ENCODE measurements around the gene GFER. TPM values are rescaled to one million over a fixed set of nuclear protein-coding genes. Genes with fewer than 3 reads are reported as not detected.

GFER gene
- total and polyA plus RNA-seq, 11 donors: 18.0 to 51.1 (median 23.8) TPM

GRCh38 chr16:1942047-1942809 lies 41.8 kb upstream of the GFER start:
- H3K9me3 ChIP-seq: no peaks in the 10 kb centered on the region
- H3K36me3 ChIP-seq: peaks cover 0 to 43% (median 35%) of the 10 kb centered on the region in 9 donors
- intact Hi-C loops (cut with DNase I): loop anchor here in 1 of 10 donors (5.0 kb wide), 1 partner anchor 160 kb away; the partner anchor contains the start of genes NUBP2 and SPSB3
- 14 to 27% (median 19%) methylated on average over 5 to 17 of the region's 17 CpGs for WGBS, 4 donors
- H3K27me3 ChIP-seq: no peaks in the 10 kb centered on the region
- TF ChIP-seq POLR2A (IDR thresholded peaks at IDR 0.05) (no peak), CTCF (IDR thresholded peaks at IDR 0.05) (no peak)
- ATAC-seq (peak; percentile 1 to 13 (median 10)), DNase-seq (peak in 1 of 5 donors; percentile 52)
- peak overlapping the region in 11 of 12 donors; percentile 77 to 89 (median 81) for H3K27ac ChIP-seq
- peak overlapping the region; percentile 50 to 88 (median 78) for H3K4me3 ChIP-seq
- peaks cover 0 to 35% (median 16%) of the 10 kb centered on the region in 12 donors for H3K4me1 ChIP-seq

- ATAC-seq: peak; percentile 91 to 96 (median 93)
- peaks cover 0 to 30% (median 16%) of the 10 kb centered on the region in 12 donors for H3K4me1 ChIP-seq
- 2 to 5% (median 2%) methylated on average over 31 to 77 of the region's 77 CpGs for WGBS, 4 donors
Observed at GRCh38 chr16:1942810-1943726, 40.9 kb upstream of the GFER start, which contains the start of gene MSRB1. MSRB1 (minus strand) TSS chr16:1943199; CDS start chr16:1943156, 43 bp downstream.

GRCh38 chr16:1944612-1945199 lies 39.3 kb upstream of the GFER start:
- intact Hi-C loops (cut with DNase I): loop anchor here in 1 of 10 donors (5.0 kb wide), 1 partner anchor 162 kb away; the partner anchor contains the start of genes NUBP2 and SPSB3

More at GRCh38 chr16:1942810-1943726, 40.9 kb upstream of the GFER start, which contains the start of gene MSRB1:
- TF ChIP-seq POLR2A (IDR thresholded peaks at IDR 0.05) (peak; percentile 90 to 98), CTCF (IDR thresholded peaks at IDR 0.05) (no peak)
- Histone ChIP-seq H3K4me3 (peak within 1 kb of the TSS; percentile 50 to 88 (median 78)), H3K9me3 (no peaks in the 10 kb centered on the region), H3K27ac (peak within 1 kb of the TSS in 11 of 12 donors; percentile 77 to 89 (median 81)), H3K36me3 (peaks cover 0 to 36% (median 31%) of the 10 kb centered on the region in 9 donors), H3K27me3 (no peaks in the 10 kb centered on the region)
- intact Hi-C loops (cut with DNase I): loop anchor here in 2 of 10 donors (1.0 to 5.0 kb wide), 2 partner anchors 18 to 161 kb away; partner anchors contain the start of genes NUBP2 (in 1 of the 2) and SPSB3 (in 1 of the 2)
- DNase-seq: peak; percentile 100

More at GRCh38 chr16:1944612-1945199, 39.3 kb upstream of the GFER start:
- Histone ChIP-seq H3K27ac (no peak overlapping the region), H3K9me3 (no peaks in the 10 kb centered on the region), H3K36me3 (peaks cover 0 to 20% (median 14%) of the 10 kb centered on the region in 9 donors), H3K27me3 (no peaks in the 10 kb centered on the region), H3K4me1 (peaks cover 0 to 24% (median 16%) of the 10 kb centered on the region in 12 donors), H3K4me3 (no peak overlapping the region)
- TF ChIP-seq POLR2A (IDR thresholded peaks at IDR 0.05) (no peak), CTCF (IDR thresholded peaks at IDR 0.05) (no peak)
- DNase-seq (no peak), ATAC-seq (no peak)
- WGBS, 4 donors: 92 to 93% (median 92%) methylated on average over 20 to 21 of the region's 21 CpGs
